Trophoblast cell (in vitro differentiated cells and primary cell): ENCODE results near the gene IER5.

Experiments used
- DNase-seq, 2 donors: peaks; one replicate each; pipeline ENCODE4 v3.0.0-alpha.2; 2016
- H2AFZ ChIP-seq: 2 replicates; pipeline ENCODE4 v1.6.1; 2013; ENCODE audit warnings: low read length, moderate library complexity, mild to moderate bottlenecking; ENCODE audit not compliant: insufficient read depth, poor library complexity
- H2AK5ac ChIP-seq: 2 replicates; pipeline ENCODE4 v1.6.1; 2013; ENCODE audit warnings: mild to moderate bottlenecking, low read length
- H2BK120ac ChIP-seq: 2 replicates; pipeline ENCODE4 v1.6.1; 2013; ENCODE audit warnings: low read length, mild to moderate bottlenecking, moderate library complexity; ENCODE audit not compliant: insufficient read depth, poor library complexity
- H2BK12ac ChIP-seq: 2 replicates; pipeline ENCODE4 v1.6.1; 2013; ENCODE audit warnings: mild to moderate bottlenecking, low read length, moderate library complexity
- H2BK5ac ChIP-seq: 2 replicates; pipeline ENCODE4 v1.6.1; 2013; ENCODE audit warnings: low read length, low read depth, moderate library complexity, mild to moderate bottlenecking; ENCODE audit not compliant: poor library complexity
- H3K14ac ChIP-seq: 2 replicates; pipeline ENCODE4 v1.6.1; 2013; ENCODE audit warnings: mild to moderate bottlenecking, low read length
- H3K18ac ChIP-seq: 2 replicates; pipeline ENCODE4 v1.6.1; 2013; ENCODE audit warnings: mild to moderate bottlenecking, low read length
- H3K23ac ChIP-seq: 2 replicates; pipeline ENCODE4 v1.6.1; 2013; ENCODE audit warnings: low read length
- H3K27ac ChIP-seq: 2 replicates; pipeline ENCODE4 v1.5.1; 2013; ENCODE audit warnings: low read depth, mild to moderate bottlenecking, inconsistent platforms, low read length, moderate library complexity
- H3K27me3 ChIP-seq: 2 replicates; pipeline ENCODE4 v1.6.1; 2013; ENCODE audit warnings: inconsistent platforms, mild to moderate bottlenecking, low read length, moderate library complexity; ENCODE audit not compliant: insufficient read depth
- H3K36me3 ChIP-seq, 2 experiments: 1 replicate in 1 of 2; 2 replicates in 1 of 2; pipeline ENCODE4 v1.6.1; 2013; ENCODE audit warnings: low read length in 2 of 2, mild to moderate bottlenecking in 2 of 2, moderate library complexity in 1 of 2; ENCODE audit not compliant: insufficient read depth in 2 of 2, control insufficient read depth in 1 of 2
- H3K4ac ChIP-seq: 2 replicates; pipeline ENCODE4 v1.6.1; 2013; ENCODE audit warnings: low read depth, mild to moderate bottlenecking, low read length, moderate library complexity
- H3K4me1 ChIP-seq, 2 experiments: 1 replicate in 1 of 2; 2 replicates in 1 of 2; pipeline ENCODE4 v1.6.1; 2013; ENCODE audit warnings: low read length in 2 of 2, mild to moderate bottlenecking in 2 of 2, moderate library complexity in 1 of 2; ENCODE audit not compliant: insufficient read depth in 2 of 2, control insufficient read depth in 1 of 2
- H3K4me2 ChIP-seq: 2 replicates; pipeline ENCODE4 v1.6.1; 2013; ENCODE audit warnings: inconsistent platforms, mild to moderate bottlenecking, low read length, moderate library complexity
- H3K4me3 ChIP-seq: 2 replicates; pipeline ENCODE4 v1.5.1; 2013; ENCODE audit warnings: mild to moderate bottlenecking, low read depth, low read length, inconsistent platforms
- H3K79me1 ChIP-seq: one replicate; pipeline ENCODE4 v1.6.1; 2013; ENCODE audit warnings: low read length
- H3K79me2 ChIP-seq: 2 replicates; pipeline ENCODE4 v1.6.1; 2013; ENCODE audit warnings: low read length, mild to moderate bottlenecking; ENCODE audit not compliant: control insufficient read depth, insufficient read depth, poor library complexity
- H3K9ac ChIP-seq: 2 replicates; pipeline ENCODE4 v1.6.1; 2013; ENCODE audit warnings: mild to moderate bottlenecking, low read length
- H3K9me3 ChIP-seq: 2 replicates; pipeline ENCODE4 v1.6.1; 2013; ENCODE audit warnings: low read depth, mild to moderate bottlenecking, control low read depth, inconsistent platforms, low read length; ENCODE audit not compliant: insufficient read depth
- H4K12ac ChIP-seq: 2 replicates; pipeline ENCODE4 v1.6.1; 2013; ENCODE audit warnings: low read depth, mild to moderate bottlenecking, low read length, moderate library complexity
- H4K8ac ChIP-seq: 2 replicates; pipeline ENCODE4 v1.6.1; 2013; ENCODE audit warnings: low read depth, mild to moderate bottlenecking, low read length, moderate library complexity
- H4K91ac ChIP-seq: one replicate; pipeline ENCODE4 v1.6.1; 2013; ENCODE audit warnings: low read depth, mild to moderate bottlenecking, low read length, moderate library complexity
- WGBS: extraction: QIAGEN DNeasy Blood & Tissue Kit; methylation state at CpG from one replicate; pipeline ENCODE4 v1.1.7; 2013; ENCODE audit warnings: missing lambda C conversion rate; ENCODE audit not compliant: insufficient read length, insufficient coverage; ENCODE audit errors: extremely low coverage; 5-methylcytosine and 5-hydroxymethylcytosine counted together

IER5 gene

DNA sequence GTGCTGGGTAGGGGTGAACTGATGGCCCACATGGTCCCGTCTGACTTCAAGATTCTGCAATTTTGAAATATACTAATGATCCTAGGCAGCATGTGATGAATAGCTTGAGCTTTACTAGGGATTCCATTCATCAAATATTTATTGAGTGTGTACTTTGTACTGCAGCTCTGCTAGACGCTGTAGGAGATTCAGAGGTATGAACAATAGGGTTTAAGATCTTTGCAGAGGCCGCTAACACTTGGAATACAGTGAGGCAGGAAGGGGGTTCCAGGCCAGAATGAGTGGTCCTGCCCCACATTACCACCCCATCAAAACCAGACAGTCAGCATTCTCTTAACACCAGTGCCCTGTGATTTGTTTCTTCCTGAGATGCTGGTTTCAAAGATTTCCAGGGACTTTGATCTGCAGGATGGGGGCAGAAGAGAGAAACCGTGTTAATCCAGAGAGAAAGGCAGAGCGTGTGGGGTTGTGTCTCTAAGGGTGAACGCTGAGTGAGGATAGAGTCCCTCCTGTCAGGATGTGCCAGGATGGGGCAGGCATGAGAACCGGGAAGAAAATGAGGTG lies 19.9 kb downstream of the IER5 start:
- peak in 1 of 2 donors; percentile 50 for DNase-seq
- Histone ChIP-seq H3K4me3 (no peak overlapping the region), H3K9ac (no peak overlapping the region), H3K14ac (no peak overlapping the region), H2AK5ac (no peak overlapping the region), H2BK120ac (no peak overlapping the region), H3K79me1 (peaks cover 16% of the 10 kb centered on the region), H3K79me2 (peaks cover 9% of the 10 kb centered on the region), H2BK12ac (no peak overlapping the region), H2AFZ (no peak overlapping the region), H4K8ac (no peak overlapping the region), H3K27me3 (no peaks in the 10 kb centered on the region), H3K4me2 (no peak overlapping the region), H4K12ac (no peak overlapping the region), H3K9me3 (no peaks in the 10 kb centered on the region), H3K4ac (no peak overlapping the region), H3K23ac (no peak overlapping the region), H3K18ac (no peak overlapping the region), H3K4me1 (peaks cover 17 to 25% of the 10 kb centered on the region in 2 experiments), H3K27ac (no peak overlapping the region), H4K91ac (no peak overlapping the region), H3K36me3 (no peaks in the 10 kb centered on the region), H2BK5ac (no peak overlapping the region)
- whole genome bisulfite sequencing, result no CpG with 5 or more reads among the region's 7 CpGs

DNA sequence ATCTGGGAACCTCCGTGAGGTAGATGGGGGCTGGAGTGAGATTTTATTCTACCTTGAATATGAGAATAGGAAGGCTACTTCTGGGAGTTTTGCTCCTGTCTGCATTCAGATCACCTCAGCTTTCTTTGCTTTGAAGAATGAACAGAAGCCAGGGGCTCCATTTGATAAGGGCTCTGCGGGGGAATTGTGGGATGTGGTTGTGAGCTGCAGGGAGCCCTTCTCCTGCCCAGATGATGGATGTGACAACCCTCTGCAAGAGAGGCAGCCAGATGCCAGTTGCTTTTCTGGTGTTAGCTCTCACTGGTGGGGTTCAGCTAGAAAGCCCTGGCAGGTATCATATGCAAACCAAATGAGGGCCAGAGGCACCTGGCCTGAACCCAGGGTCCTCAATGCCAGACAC lies 21.5 kb downstream of the IER5 start:
- peaks cover 18 to 20% of the 10 kb centered on the region in 2 experiments for H3K4me1 ChIP-seq
- no peak overlapping the region for H3K4ac ChIP-seq
- no peak overlapping the region for H2AK5ac ChIP-seq
- H3K27ac ChIP-seq, result no peak overlapping the region
- H3K23ac ChIP-seq, result no peak overlapping the region
- H3K4me2 ChIP-seq, result no peak overlapping the region
- no peak overlapping the region for H3K4me3 ChIP-seq
- H3K79me1 ChIP-seq, result peaks cover 11% of the 10 kb centered on the region
- H3K9me3 ChIP-seq, result no peaks in the 10 kb centered on the region
- H3K79me2 ChIP-seq, result peaks cover 4% of the 10 kb centered on the region
- no peak overlapping the region for H2BK12ac ChIP-seq
- H4K91ac ChIP-seq, result no peak overlapping the region
- WGBS, result no CpG with 5 or more reads among the region's 2 CpGs
- H3K18ac ChIP-seq, result no peak overlapping the region
- no peak overlapping the region for H4K12ac ChIP-seq
- no peak for DNase-seq
- H3K14ac ChIP-seq, result no peak overlapping the region
- H2AFZ ChIP-seq, result no peak overlapping the region
- no peak overlapping the region for H2BK5ac ChIP-seq
- H3K27me3 ChIP-seq, result no peaks in the 10 kb centered on the region
- no peak overlapping the region for H2BK120ac ChIP-seq
- H3K36me3 ChIP-seq, result no peaks in the 10 kb centered on the region
- no peak overlapping the region for H3K9ac ChIP-seq
- H4K8ac ChIP-seq, result no peak overlapping the region

DNA sequence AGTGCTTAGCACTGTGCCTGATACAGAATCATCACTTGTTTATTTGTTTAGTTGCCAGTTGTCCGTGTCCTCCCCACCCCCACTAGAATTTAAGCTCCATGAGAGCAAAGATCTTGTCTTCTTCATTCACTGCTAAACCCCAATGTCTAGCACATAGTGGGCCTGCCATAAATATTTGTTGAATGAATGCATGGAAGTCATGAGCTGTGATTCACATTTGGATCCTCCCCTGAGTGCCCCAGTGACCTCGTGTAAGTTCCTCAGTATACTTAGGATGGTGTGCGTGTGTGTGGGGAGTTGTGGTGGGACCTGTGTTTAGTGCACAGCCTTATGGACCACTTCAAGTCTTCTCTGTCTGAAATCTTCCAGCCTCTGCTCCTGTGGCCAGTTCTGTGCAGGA lies 23.1 kb downstream of the IER5 start:
- Histone ChIP-seq H4K91ac (peak overlapping the region; percentile 58), H3K9ac (no peak overlapping the region), H3K14ac (no peak overlapping the region), H3K79me2 (peaks cover 3% of the 10 kb centered on the region), H3K79me1 (peaks cover 7% of the 10 kb centered on the region), H3K4ac (no peak overlapping the region), H3K36me3 (no peaks in the 10 kb centered on the region), H3K18ac (no peak overlapping the region), H2AK5ac (peak overlapping the region; percentile 44), H3K23ac (no peak overlapping the region), H3K27me3 (no peaks in the 10 kb centered on the region), H4K12ac (no peak overlapping the region), H2BK5ac (no peak overlapping the region), H3K4me3 (no peak overlapping the region), H2BK120ac (no peak overlapping the region), H3K27ac (no peak overlapping the region), H4K8ac (no peak overlapping the region), H3K4me2 (no peak overlapping the region), H2BK12ac (peak overlapping the region; percentile 59), H3K4me1 (peaks cover 13 to 17% of the 10 kb centered on the region in 2 experiments), H3K9me3 (no peaks in the 10 kb centered on the region), H2AFZ (no peak overlapping the region)
- WGBS, result no CpG with 5 or more reads among the region's 3 CpGs
- DNase-seq, result peak; percentile 82 to 86

DNA sequence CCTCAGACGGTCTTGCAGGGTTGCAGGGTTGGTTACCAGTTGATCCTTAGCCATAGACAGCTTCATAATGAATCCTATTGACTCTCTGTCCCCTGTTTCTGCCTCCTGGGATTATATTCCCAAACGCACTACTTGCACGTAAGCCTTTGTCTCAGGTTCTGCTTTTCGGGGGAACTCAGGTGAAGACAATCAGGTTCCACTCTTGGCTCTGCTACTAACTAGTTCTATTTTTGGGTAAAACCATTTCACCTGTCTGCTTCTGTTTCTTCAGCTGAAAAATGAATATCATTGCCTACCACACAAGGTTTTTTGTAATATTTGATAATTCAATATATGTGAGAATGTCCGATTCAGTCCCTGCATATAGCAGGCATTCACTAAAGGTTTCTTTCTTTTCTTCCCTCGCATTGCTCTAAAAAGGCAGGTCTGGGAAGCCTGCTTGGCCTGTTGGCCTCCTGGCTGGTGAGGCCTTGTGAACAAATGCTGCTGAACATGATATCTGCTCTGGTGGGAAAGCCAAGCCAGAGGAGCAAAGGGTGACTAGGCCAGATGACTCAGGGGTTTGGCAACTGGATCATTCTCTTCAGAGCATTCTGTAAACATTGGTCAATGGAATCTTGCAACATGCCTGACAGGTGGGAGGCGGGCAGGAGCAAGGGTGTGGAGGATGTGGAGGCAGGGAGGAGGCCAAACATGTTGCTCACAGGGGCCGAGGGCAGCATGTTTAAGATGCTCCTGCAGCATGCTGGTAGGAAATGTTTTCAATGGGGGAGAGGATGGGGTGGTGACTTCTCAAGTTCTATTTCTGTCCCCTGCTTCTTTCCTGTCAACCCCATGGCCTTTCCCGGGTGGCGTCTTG lies 23.8 kb downstream of the IER5 start:
- no peak overlapping the region for H3K18ac ChIP-seq
- peak overlapping the region; percentile 65 for H2BK5ac ChIP-seq
- no peak overlapping the region for H2AFZ ChIP-seq
- H3K4me3 ChIP-seq, result no peak overlapping the region
- H4K91ac ChIP-seq, result peak overlapping the region; percentile 58
- peak overlapping the region; percentile 57 for H3K27ac ChIP-seq
- WGBS, result no CpG with 5 or more reads among the region's 10 CpGs
- peaks cover 17 to 24% of the 10 kb centered on the region in 2 experiments for H3K4me1 ChIP-seq
- peak overlapping the region; percentile 15 for H2AK5ac ChIP-seq
- no peak overlapping the region for H4K8ac ChIP-seq
- H3K23ac ChIP-seq, result no peak overlapping the region
- no peaks in the 10 kb centered on the region for H3K36me3 ChIP-seq
- peaks cover 3% of the 10 kb centered on the region for H3K79me2 ChIP-seq
- H3K79me1 ChIP-seq, result peaks cover 11% of the 10 kb centered on the region
- no peak overlapping the region for H3K9ac ChIP-seq
- H3K4ac ChIP-seq, result no peak overlapping the region
- no peak overlapping the region for H3K14ac ChIP-seq
- DNase-seq, result peak; percentile 98 to 99
- H2BK120ac ChIP-seq, result no peak overlapping the region
- no peaks in the 10 kb centered on the region for H3K27me3 ChIP-seq
- no peak overlapping the region for H4K12ac ChIP-seq
- H2BK12ac ChIP-seq, result peak overlapping the region; percentile 59
- no peaks in the 10 kb centered on the region for H3K9me3 ChIP-seq
- H3K4me2 ChIP-seq, result no peak overlapping the region
